Lower lobe of right lung (tissue), 2 donors: ENCODE measurements around the gene MYL6B. TPM values are rescaled to one million over a fixed set of nuclear protein-coding genes. Genes with fewer than 3 reads are reported as not detected.

Experiments
- ATAC-seq, 2 donors: fragments of 200-7000 bp; cut with Tn5 transposase; one replicate each; pipeline ENCODE4 v1.9.1; 2020 to 2022; ENCODE audit warnings: mild to moderate bottlenecking in 2 of 2, moderate library complexity in 2 of 2
- DNase-seq: peaks from one replicate; pipeline ENCODE4 v3.0.0-alpha.2; 2020
- H3K27ac ChIP-seq: fragments of 200-600 bp; one replicate; pipeline ENCODE4 v1.8.0; 2022
- H3K27me3 ChIP-seq: fragments of 200-600 bp; one replicate; pipeline ENCODE4 v1.8.0; 2022; ENCODE audit warnings: low read depth
- H3K36me3 ChIP-seq: fragments of 200-600 bp; one replicate; pipeline ENCODE4 v1.8.0; 2022; ENCODE audit warnings: mild to moderate bottlenecking
- H3K4me1 ChIP-seq: fragments of 200-600 bp; one replicate; pipeline ENCODE4 v1.8.0; 2022
- H3K4me3 ChIP-seq: fragments of 200-600 bp; one replicate; pipeline ENCODE4 v1.8.0; 2022; ENCODE audit warnings: mild to moderate bottlenecking
- H3K9me3 ChIP-seq: fragments of 200-600 bp; one replicate; pipeline ENCODE4 v1.8.0; 2022
- intact Hi-C: fragments of 100-400 bp; cut with DNase I; formaldehyde crosslinking; loops from one replicate; pipeline ENCODE4 v1.11.0; 2022
- total RNA-seq: library from RNA; stranded (reverse); fragmentation: NEBNext Ultra II Directional; extraction: Animal tissue kit (Norgen Biotek cat#: 25700); gene quantifications from one replicate; pipeline ENCODE4 v1.2.1, GENCODE V29; 2021
- TF ChIP-seq, protein P1 (sequence below): fragments of 200-600 bp; IDR thresholded peaks from one replicate; pipeline ENCODE4 v1.8.0; 2022; ENCODE audit warnings: antibody characterized with exemption, mild to moderate bottlenecking
- donor health status: DM: no; HTN: yes; CAD: no; lungs with severe emphysema.

MYL6B gene
- total RNA-seq, 1 donor from 2014 or later, result 21.4 TPM

DNA sequence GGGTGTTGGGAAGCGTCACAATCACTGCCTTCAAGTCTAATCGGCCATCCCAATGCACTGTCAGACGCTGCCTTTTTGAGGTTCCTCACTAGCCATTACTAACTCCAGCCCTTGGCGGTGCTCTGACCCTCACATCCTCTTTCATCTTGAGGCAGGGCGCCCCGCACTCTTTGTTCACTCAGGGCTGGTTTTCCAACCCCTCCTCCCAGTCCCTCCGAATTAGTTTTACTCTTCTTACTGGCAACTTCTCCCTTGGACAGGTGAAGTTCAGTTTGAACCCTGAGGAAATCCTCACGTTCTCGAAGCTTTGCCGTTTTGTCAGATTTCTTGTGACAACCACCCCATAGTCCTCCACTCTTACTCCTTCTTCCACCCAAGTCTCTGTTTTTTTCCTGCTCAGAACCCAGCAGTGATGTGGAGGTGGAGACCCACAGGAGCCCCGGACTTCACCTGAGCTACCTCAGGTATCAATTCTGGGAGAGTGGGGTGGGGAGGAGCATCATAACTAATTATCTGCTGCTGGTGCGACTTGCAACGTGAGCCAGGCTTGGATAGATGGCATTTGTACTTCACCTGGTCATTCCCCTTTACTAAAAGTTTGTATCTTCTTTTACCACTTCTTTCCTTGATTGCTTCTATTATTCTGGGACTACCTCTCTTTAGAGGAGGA, 33.6 kb upstream of the MYL6B start:
- no peaks in the 10 kb centered on the region for H3K27me3 ChIP-seq
- peak overlapping the region; percentile 72 for H3K4me3 ChIP-seq
- intact Hi-C loops, result no loop called here
- H3K36me3 ChIP-seq, result peaks cover 29% of the 10 kb centered on the region
- TF ChIP-seq, protein P1, sequence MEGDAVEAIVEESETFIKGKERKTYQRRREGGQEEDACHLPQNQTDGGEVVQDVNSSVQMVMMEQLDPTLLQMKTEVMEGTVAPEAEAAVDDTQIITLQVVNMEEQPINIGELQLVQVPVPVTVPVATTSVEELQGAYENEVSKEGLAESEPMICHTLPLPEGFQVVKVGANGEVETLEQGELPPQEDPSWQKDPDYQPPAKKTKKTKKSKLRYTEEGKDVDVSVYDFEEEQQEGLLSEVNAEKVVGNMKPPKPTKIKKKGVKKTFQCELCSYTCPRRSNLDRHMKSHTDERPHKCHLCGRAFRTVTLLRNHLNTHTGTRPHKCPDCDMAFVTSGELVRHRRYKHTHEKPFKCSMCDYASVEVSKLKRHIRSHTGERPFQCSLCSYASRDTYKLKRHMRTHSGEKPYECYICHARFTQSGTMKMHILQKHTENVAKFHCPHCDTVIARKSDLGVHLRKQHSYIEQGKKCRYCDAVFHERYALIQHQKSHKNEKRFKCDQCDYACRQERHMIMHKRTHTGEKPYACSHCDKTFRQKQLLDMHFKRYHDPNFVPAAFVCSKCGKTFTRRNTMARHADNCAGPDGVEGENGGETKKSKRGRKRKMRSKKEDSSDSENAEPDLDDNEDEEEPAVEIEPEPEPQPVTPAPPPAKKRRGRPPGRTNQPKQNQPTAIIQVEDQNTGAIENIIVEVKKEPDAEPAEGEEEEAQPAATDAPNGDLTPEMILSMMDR, result no peak
- peak; percentile 0 to 2 for ATAC-seq
- H3K9me3 ChIP-seq, result no peaks in the 10 kb centered on the region
- H3K4me1 ChIP-seq, result peaks cover 21% of the 10 kb centered on the region
- H3K27ac ChIP-seq, result peak overlapping the region; percentile 91
- DNase-seq, result no peak

DNA sequence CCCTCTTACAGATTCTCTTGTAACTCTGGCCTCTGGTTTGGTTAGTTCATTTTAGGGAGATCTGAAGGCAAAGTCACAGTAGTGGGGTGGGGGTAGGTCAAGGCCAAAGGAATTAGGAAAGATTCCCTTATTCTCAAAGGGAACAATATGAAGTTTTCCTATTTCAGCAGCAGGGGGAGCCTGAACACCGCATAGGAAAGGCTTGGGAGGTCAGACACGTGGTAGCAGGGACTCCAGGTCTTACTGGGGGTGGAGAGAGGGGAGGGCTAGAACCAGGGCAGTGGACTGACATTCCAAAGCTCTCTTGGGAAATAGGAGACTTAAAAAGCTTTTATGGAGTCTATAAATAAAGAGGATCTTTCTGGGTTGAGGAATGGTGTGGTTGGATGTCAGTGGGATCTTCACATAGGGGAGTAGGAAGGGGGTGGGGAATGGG, 33.0 kb upstream of the MYL6B start:
- Histone ChIP-seq H3K27me3 (no peaks in the 10 kb centered on the region), H3K9me3 (no peaks in the 10 kb centered on the region), H3K27ac (peak overlapping the region; percentile 91), H3K4me1 (peaks cover 22% of the 10 kb centered on the region), H3K36me3 (peaks cover 24% of the 10 kb centered on the region), H3K4me3 (peak overlapping the region; percentile 72)
- intact Hi-C loops, result no loop called here
- ATAC-seq, result peak; percentile 65 to 73
- no peak for DNase-seq
- TF ChIP-seq, protein P1, result peak; percentile 72

DNA sequence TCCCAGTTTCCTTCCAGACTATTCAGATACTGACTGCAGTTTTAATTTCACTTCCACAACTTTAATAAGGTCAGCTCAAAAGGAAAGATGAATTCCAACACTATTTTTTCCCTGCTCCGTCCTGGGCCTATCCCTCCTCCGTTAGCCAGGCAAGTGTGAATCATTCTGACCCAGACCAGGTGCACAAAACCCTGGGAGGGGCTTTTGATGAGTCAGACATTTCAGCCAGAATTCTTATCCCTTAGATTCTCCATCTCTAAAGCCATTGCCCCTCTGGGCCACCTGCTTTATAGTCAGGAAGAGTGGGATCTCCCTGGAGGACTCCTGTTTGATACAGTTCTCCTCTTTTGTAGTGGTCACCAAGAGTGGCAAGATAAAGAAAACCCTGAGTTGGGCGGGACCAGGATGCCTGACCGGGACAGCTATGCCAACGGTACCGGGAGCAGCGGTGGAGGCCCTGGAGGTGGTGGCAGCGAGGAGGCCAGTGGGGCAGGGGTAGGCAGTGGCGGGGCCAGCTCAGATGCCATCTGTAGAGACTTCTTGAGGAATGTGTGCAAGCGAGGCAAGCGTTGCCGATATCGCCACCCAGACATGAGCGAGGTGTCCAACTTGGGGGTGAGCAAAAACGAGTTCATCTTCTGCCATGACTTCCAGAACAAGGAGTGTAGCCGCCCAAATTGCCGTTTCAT, 32.1 kb upstream of the MYL6B start:
- Histone ChIP-seq H3K4me3 (no peak overlapping the region), H3K4me1 (peaks cover 30% of the 10 kb centered on the region), H3K27ac (peak overlapping the region; percentile 51), H3K9me3 (no peaks in the 10 kb centered on the region), H3K36me3 (peaks cover 24% of the 10 kb centered on the region), H3K27me3 (no peaks in the 10 kb centered on the region)
- TF ChIP-seq, protein P1, result no peak
- intact Hi-C loops, result no loop called here
- DNase-seq (no peak), ATAC-seq (no peak)

DNA sequence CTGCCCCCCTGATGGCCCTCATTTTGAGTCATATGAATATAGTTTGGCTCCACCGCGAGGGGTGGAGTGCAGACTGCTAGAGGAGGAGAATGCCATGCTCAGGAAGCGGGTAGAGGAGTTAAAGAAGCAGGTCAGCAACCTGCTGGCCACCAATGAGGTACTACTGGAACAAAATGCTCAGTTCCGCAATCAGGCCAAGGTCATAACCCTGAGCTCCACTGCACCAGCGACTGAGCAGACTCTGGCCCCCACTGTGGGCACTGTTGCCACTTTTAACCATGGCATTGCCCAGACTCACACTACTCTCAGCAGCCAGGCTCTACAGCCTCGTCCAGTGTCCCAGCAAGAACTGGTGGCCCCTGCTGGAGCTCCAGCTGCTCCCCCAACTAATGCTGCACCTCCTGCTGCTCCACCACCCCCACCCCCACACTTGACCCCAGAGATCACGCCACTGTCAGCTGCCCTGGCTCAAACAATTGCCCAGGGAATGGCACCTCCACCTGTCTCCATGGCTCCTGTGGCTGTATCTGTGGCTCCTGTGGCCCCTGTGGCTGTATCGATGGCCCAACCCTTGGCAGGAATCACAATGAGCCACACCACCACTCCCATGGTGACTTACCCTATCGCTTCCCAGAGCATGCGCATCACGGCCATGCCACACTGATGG, 31.1 kb upstream of the MYL6B start:
- Histone ChIP-seq H3K36me3 (peaks cover 24% of the 10 kb centered on the region), H3K4me3 (no peak overlapping the region), H3K27ac (no peak overlapping the region), H3K4me1 (peaks cover 40% of the 10 kb centered on the region), H3K27me3 (no peaks in the 10 kb centered on the region), H3K9me3 (no peaks in the 10 kb centered on the region)
- TF ChIP-seq, protein P1, result no peak
- intact Hi-C loops, result no loop called here
- ATAC-seq (no peak), DNase-seq (no peak)

DNA sequence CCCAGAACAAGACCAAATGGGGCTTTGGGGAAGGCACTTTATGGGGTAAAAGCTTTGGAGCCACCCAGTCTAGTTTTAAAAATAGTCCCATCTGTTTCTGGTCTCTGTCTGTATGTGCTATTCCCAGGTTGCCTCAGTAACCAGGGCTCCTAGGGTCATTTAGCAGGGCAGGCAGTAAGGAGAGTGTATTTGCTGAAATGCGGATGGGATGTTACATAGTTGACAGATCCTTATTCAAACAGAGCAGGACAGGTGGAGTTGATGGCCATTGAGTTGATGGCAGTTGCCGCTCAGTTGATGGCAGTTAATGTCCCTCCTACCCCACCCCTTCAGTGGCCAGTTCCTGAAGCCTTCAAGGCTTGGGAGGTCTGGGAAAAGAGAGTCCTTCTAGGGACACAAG, 29.8 kb upstream of the MYL6B start:
- ATAC-seq, result no peak
- H3K9me3 ChIP-seq, result no peaks in the 10 kb centered on the region
- TF ChIP-seq, protein P1, result no peak
- H3K27ac ChIP-seq, result no peak overlapping the region
- H3K4me3 ChIP-seq, result no peak overlapping the region
- H3K4me1 ChIP-seq, result peaks cover 53% of the 10 kb centered on the region
- DNase-seq, result no peak
- no peaks in the 10 kb centered on the region for H3K27me3 ChIP-seq
- peaks cover 24% of the 10 kb centered on the region for H3K36me3 ChIP-seq
- intact Hi-C loops, result no loop called here
